ENCODE data around the gene SOX8. TPM values are rescaled to one million over a fixed set of nuclear protein-coding genes. Genes with fewer than 3 reads are reported as not detected.

SOX8 gene
- total RNA-seq, 1 donor from 2014 or later = 0.74 TPM

GRCh38 chr16:967077-967541 lies 14.5 kb upstream of the SOX8 start:
- H3K9me3 ChIP-seq = no peaks in the 10 kb centered on the region
- TF ChIP-seq CTCF (IDR thresholded peaks at IDR 0.05) = no peak
- no peak for TF ChIP-seq POLR2A (IDR thresholded peaks at IDR 0.05)
- TF ChIP-seq POLR2AphosphoS5 (IDR thresholded peaks at IDR 0.05; ENCODE audit: insufficient read depth in 1 of 2, low read depth in 1 of 2) = no peak
- H3K4me3 ChIP-seq = no peak overlapping the region
- H3K36me3 ChIP-seq = peaks cover 0 to 11% of the 10 kb centered on the region in 2 donors
- intact Hi-C loops (cut with DNase I) = no loop called here
- no peaks in the 10 kb centered on the region for H3K27me3 ChIP-seq
- no peak for DNase-seq (ENCODE audit: extremely low spot score in 2 of 2)
- H3K27ac ChIP-seq = no peak overlapping the region
- peaks cover 77% of the 10 kb centered on the region for H3K4me1 ChIP-seq

- H3K4me3 ChIP-seq = no peak overlapping the region
- H3K27me3 ChIP-seq = no peaks in the 10 kb centered on the region
- intact Hi-C loops (cut with DNase I) = no loop called here
- TF ChIP-seq POLR2A (IDR thresholded peaks at IDR 0.05) (no peak), CTCF (IDR thresholded peaks at IDR 0.05) (no peak), POLR2AphosphoS5 (IDR thresholded peaks at IDR 0.05; ENCODE audit: insufficient read depth in 1 of 2, low read depth in 1 of 2) (no peak)
- no peak for DNase-seq (ENCODE audit: extremely low spot score in 2 of 2)
- peaks cover 0 to 11% of the 10 kb centered on the region in 2 donors for H3K36me3 ChIP-seq
- no peaks in the 10 kb centered on the region for H3K9me3 ChIP-seq
- peaks cover 71% of the 10 kb centered on the region for H3K4me1 ChIP-seq
- no peak overlapping the region for H3K27ac ChIP-seq
Measured at GRCh38 chr16:967546-968295, 13.8 kb upstream of the SOX8 start.

GRCh38 chr16:968620-969019 lies 12.9 kb upstream of the SOX8 start:
- H3K27ac ChIP-seq = peak overlapping the region; percentile 13
- H3K27me3 ChIP-seq = no peaks in the 10 kb centered on the region
- TF ChIP-seq CTCF (IDR thresholded peaks at IDR 0.05) = no peak
- DNase-seq (ENCODE audit: extremely low spot score in 2 of 2) = no peak
- H3K4me1 ChIP-seq = peaks cover 62% of the 10 kb centered on the region
- intact Hi-C loops (cut with DNase I) = no loop called here
- H3K36me3 ChIP-seq = peaks cover 0 to 11% of the 10 kb centered on the region in 2 donors
- H3K9me3 ChIP-seq = no peaks in the 10 kb centered on the region
- no peak overlapping the region for H3K4me3 ChIP-seq

GRCh38 chr16:969508-970385 lies 11.8 kb upstream of the SOX8 start:
- intact Hi-C loops (cut with DNase I) = no loop called here
- Histone ChIP-seq H3K27ac (peak overlapping the region; percentile 65), H3K4me3 (peak overlapping the region; percentile 65 to 69), H3K9me3 (no peaks in the 10 kb centered on the region), H3K27me3 (no peaks in the 10 kb centered on the region), H3K36me3 (peaks cover 0 to 11% of the 10 kb centered on the region in 2 donors), H3K4me1 (peaks cover 50% of the 10 kb centered on the region)
- DNase-seq (ENCODE audit: extremely low spot score in 2 of 2) = no peak
- no peak for TF ChIP-seq POLR2A (IDR thresholded peaks at IDR 0.05)
- no peak for TF ChIP-seq POLR2AphosphoS5 (IDR thresholded peaks at IDR 0.05; ENCODE audit: insufficient read depth in 1 of 2, low read depth in 1 of 2)
- no peak for TF ChIP-seq CTCF (IDR thresholded peaks at IDR 0.05)
